Hepatocyte (in vitro differentiated cells): ENCODE results near the gene VPS13D. TPM values are rescaled to one million over a fixed set of nuclear protein-coding genes. Genes with fewer than 3 reads are reported as not detected.

Source experiments
- DNase-seq: peaks from one replicate; pipeline ENCODE4 v3.0.0-alpha.2; 2016; ENCODE audit warnings: low spot score
- H2AFZ ChIP-seq: fragments of 200-600 bp; sonication (generic); 2 replicates; pipeline ENCODE4 v1.6.0; 2016; ENCODE audit warnings: antibody characterized with exemption, mild to moderate bottlenecking
- H3K27ac ChIP-seq: fragments of 200-600 bp; sonication (generic); 2 replicates; pipeline ENCODE4 v1.5.1; 2016; ENCODE audit warnings: mild to moderate bottlenecking
- H3K27me3 ChIP-seq: fragments of 200-600 bp; sonication (generic); 2 replicates; pipeline ENCODE4 v1.6.1; 2016
- H3K36me3 ChIP-seq: fragments of 200-600 bp; sonication (generic); replicated peaks from 2 replicates; pipeline ENCODE4 v1.5.1; 2016; ENCODE audit warnings: low read depth; ENCODE audit not compliant: insufficient read depth
- H3K4me1 ChIP-seq: fragments of 200-600 bp; sonication (generic); 2 replicates; pipeline ENCODE4 v1.5.1; 2016; ENCODE audit warnings: mild to moderate bottlenecking, moderate library complexity; ENCODE audit not compliant: insufficient read depth
- H3K4me2 ChIP-seq: fragments of 200-600 bp; sonication (generic); 2 replicates; pipeline ENCODE4 v1.6.0; 2016
- H3K4me3 ChIP-seq: fragments of 200-600 bp; sonication (generic); 2 replicates; pipeline ENCODE4 v1.5.1; 2016; ENCODE audit warnings: mild to moderate bottlenecking
- H3K79me2 ChIP-seq: fragments of 200-600 bp; sonication (generic); 2 replicates; pipeline ENCODE4 v1.6.0; 2017; ENCODE audit warnings: mild to moderate bottlenecking
- H3K9me2 ChIP-seq: fragments of 200-600 bp; sonication (generic); replicated peaks from 2 replicates; pipeline ENCODE4 v1.6.0; 2017; ENCODE audit warnings: mild to moderate bottlenecking; ENCODE audit not compliant: insufficient read depth
- H3K9me3 ChIP-seq: fragments of 200-600 bp; sonication (generic); 2 replicates; pipeline ENCODE4 v1.5.1; 2016; ENCODE audit warnings: low read depth, mild to moderate bottlenecking
- H4K20me1 ChIP-seq: fragments of 200-600 bp; sonication (generic); 2 replicates; pipeline ENCODE4 v1.6.0; 2016; ENCODE audit warnings: mild to moderate bottlenecking; ENCODE audit not compliant: insufficient read depth, poor library complexity, severe bottlenecking
- EZH2 ChIP-seq: fragments of 200-600 bp; sonication (generic); IDR thresholded peaks from 2 replicates; pipeline ENCODE4 v1.6.1; 2016; ENCODE audit warnings: antibody characterized with exemption, mild to moderate bottlenecking, borderline replicate concordance
- EZH2phosphoT487 ChIP-seq: fragments of 200-600 bp; sonication (generic); IDR thresholded peaks from one replicate; pipeline ENCODE4 v1.6.1; 2018; ENCODE audit warnings: antibody characterized with exemption, mild to moderate bottlenecking, low read depth, moderate library complexity; ENCODE audit not compliant: unreplicated experiment, severe bottlenecking
- WGBS: methylation state at CpG from one replicate; pipeline ENCODE4 v1.1.6; 2016; ENCODE audit warnings: low lambda C conversion rate; ENCODE audit errors: missing lambda C conversion rate; 5-methylcytosine and 5-hydroxymethylcytosine counted together
- polyA plus RNA-seq: library from polyadenylated mRNA; unstranded; fragments of >200 nt; fragmentation: Nextera tagmentation; extraction: Ambion mirVana; gene quantifications from 2 replicates; pipeline ENCODE4 v1.2.1, GENCODE V29; 2016
- total RNA-seq: library from RNA; depleted of rRNA; stranded (reverse); fragments of >200 nt; gene quantifications from 2 replicates; pipeline ENCODE4 v1.2.3, GENCODE V29; 2014
- TF ChIP-seq, protein P1 (sequence below): fragments of 200-600 bp; sonication (generic); IDR thresholded peaks from 2 replicates; pipeline ENCODE4 v1.5.1; 2016; ENCODE audit warnings: antibody characterized with exemption, mild to moderate bottlenecking; ENCODE audit not compliant: poor library complexity

Gene VPS13D
- total and polyA plus RNA-seq, 2 experiments from 2014 or later: 7.3 to 32.2 TPM

DNA sequence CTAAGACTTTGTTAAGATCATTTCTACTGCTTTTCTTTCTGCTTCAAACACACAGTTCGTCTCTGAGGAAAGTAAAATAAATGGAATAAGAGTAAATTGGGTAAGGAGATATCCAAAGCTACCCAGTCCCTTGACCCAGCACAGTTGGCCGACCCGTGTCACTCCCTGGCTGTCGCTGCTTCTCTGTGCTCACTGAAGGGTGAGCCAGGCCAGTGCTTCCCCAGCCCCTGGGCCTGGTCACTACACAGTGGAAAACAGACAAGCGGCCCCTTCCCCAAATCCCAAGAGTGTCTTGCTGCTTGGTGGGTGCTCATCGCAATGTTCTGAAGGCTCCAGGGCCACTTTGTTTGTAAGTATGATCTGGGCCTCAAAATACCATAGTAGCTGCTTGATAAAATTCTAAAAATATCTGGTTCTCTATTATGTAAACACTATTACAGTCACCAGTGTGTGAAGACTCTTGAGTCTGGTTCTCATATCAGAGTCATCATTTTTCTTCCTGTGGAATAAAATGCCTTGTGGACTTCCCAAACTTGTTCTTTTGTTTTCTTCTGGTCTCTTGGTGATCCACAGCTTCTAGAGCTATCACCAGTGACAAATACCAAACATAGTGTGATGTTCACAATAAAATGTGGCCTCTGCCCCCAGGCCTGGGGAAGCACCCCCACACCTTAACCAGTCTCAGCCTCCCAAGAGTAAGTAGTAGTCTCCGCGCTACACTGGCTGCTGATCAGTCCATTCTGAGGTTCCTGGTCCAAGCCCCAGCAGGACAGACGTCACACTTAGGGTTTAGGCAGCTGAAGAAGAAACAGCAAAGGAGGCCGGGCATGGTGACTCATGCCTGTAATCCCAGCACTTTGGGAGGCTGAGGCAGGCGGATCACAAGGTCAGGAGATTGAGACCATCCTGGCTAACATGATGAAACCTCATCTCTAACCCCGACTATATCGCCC, 282.0 kb downstream of the VPS13D start:
- Histone ChIP-seq H3K27ac (peak overlapping the region; percentile 1), H3K4me3 (no peak overlapping the region), H2AFZ (no peak overlapping the region), H3K79me2 (no peaks in the 10 kb centered on the region), H3K9me3 (no peaks in the 10 kb centered on the region), H4K20me1 (no peaks in the 10 kb centered on the region), H3K4me2 (no peak overlapping the region), H3K4me1 (no peaks in the 10 kb centered on the region), H3K9me2 (no peaks in the 10 kb centered on the region), H3K36me3 (no peaks in the 10 kb centered on the region), H3K27me3 (no peaks in the 10 kb centered on the region)
- no peak for DNase-seq
- WGBS: 86% methylated on average over 13 of the region's 13 CpGs
- TF ChIP-seq EZH2phosphoT487: no peak

- H2AFZ ChIP-seq: no peak overlapping the region
- no peaks in the 10 kb centered on the region for H3K79me2 ChIP-seq
- H3K4me2 ChIP-seq: no peak overlapping the region
- WGBS: 97% methylated on average over 10 of the region's 10 CpGs
- peaks cover under 1% of the 10 kb centered on the region for H3K4me1 ChIP-seq
- H3K4me3 ChIP-seq: no peak overlapping the region
- H3K36me3 ChIP-seq: no peaks in the 10 kb centered on the region
- no peaks in the 10 kb centered on the region for H4K20me1 ChIP-seq
- no peaks in the 10 kb centered on the region for H3K27me3 ChIP-seq
- no peaks in the 10 kb centered on the region for H3K9me2 ChIP-seq
- no peak for DNase-seq
- H3K27ac ChIP-seq: no peak overlapping the region
- H3K9me3 ChIP-seq: no peaks in the 10 kb centered on the region
- TF ChIP-seq EZH2: no peak
- TF ChIP-seq, protein P1, sequence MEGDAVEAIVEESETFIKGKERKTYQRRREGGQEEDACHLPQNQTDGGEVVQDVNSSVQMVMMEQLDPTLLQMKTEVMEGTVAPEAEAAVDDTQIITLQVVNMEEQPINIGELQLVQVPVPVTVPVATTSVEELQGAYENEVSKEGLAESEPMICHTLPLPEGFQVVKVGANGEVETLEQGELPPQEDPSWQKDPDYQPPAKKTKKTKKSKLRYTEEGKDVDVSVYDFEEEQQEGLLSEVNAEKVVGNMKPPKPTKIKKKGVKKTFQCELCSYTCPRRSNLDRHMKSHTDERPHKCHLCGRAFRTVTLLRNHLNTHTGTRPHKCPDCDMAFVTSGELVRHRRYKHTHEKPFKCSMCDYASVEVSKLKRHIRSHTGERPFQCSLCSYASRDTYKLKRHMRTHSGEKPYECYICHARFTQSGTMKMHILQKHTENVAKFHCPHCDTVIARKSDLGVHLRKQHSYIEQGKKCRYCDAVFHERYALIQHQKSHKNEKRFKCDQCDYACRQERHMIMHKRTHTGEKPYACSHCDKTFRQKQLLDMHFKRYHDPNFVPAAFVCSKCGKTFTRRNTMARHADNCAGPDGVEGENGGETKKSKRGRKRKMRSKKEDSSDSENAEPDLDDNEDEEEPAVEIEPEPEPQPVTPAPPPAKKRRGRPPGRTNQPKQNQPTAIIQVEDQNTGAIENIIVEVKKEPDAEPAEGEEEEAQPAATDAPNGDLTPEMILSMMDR: no peak
- no peak for TF ChIP-seq EZH2phosphoT487
Observed at GRCh38 chr1:12513181-12513580, 283.4 kb downstream of the VPS13D start.

GRCh38 chr1:12514590-12514989, 284.8 kb downstream of the VPS13D start:
- Histone ChIP-seq H3K4me2 (no peak overlapping the region), H3K9me2 (no peaks in the 10 kb centered on the region), H3K36me3 (no peaks in the 10 kb centered on the region), H3K4me1 (peaks cover 12% of the 10 kb centered on the region), H3K27me3 (no peaks in the 10 kb centered on the region), H2AFZ (no peak overlapping the region), H3K79me2 (no peaks in the 10 kb centered on the region), H3K4me3 (no peak overlapping the region), H4K20me1 (no peaks in the 10 kb centered on the region), H3K9me3 (no peaks in the 10 kb centered on the region), H3K27ac (no peak overlapping the region)
- WGBS: 87% methylated on average over 8 of the region's 8 CpGs
- no peak for DNase-seq
- TF ChIP-seq EZH2 (no peak), EZH2phosphoT487 (no peak)
- TF ChIP-seq, protein P1: no peak

GRCh38 chr1:12515234-12515633, 285.4 kb downstream of the VPS13D start:
- WGBS: 97% methylated on average over 5 of the region's 5 CpGs
- H3K27ac ChIP-seq: no peak overlapping the region

More at GRCh38 chr1:12515234-12515633, 285.4 kb downstream of the VPS13D start:
- Histone ChIP-seq H3K36me3 (no peaks in the 10 kb centered on the region), H3K27me3 (no peaks in the 10 kb centered on the region), H3K4me1 (peaks cover 12% of the 10 kb centered on the region), H4K20me1 (no peaks in the 10 kb centered on the region), H3K4me2 (no peak overlapping the region), H2AFZ (no peak overlapping the region), H3K79me2 (no peaks in the 10 kb centered on the region), H3K4me3 (no peak overlapping the region), H3K9me3 (no peaks in the 10 kb centered on the region), H3K9me2 (no peaks in the 10 kb centered on the region)
- TF ChIP-seq, protein P1: no peak
- TF ChIP-seq EZH2 (no peak), EZH2phosphoT487 (no peak)
- DNase-seq: no peak
